Parathyroid adenoma (tissue), 2 donors: Measurements from ENCODE around the gene NPB.

Experiments
- H2AFZ ChIP-seq: fragments of 300-600 bp; sonication (generic); one replicate; pipeline ENCODE4 v1.7.0; 2017; ENCODE audit warnings: antibody characterized with exemption, mild to moderate bottlenecking
- H3K27ac ChIP-seq: fragments of 300-600 bp; sonication (generic); one replicate; pipeline ENCODE4 v1.7.0; 2017
- H3K27me3 ChIP-seq: fragments of 300-600 bp; sonication (generic); one replicate; pipeline ENCODE4 v1.7.0; 2017; ENCODE audit warnings: low read length; ENCODE audit not compliant: control insufficient read depth, insufficient read depth
- H3K36me3 ChIP-seq: fragments of 300-600 bp; sonication (generic); one replicate; pipeline ENCODE4 v1.7.0; 2017; ENCODE audit warnings: low read length; ENCODE audit not compliant: control insufficient read depth, insufficient read depth
- H3K4me1 ChIP-seq: fragments of 300-600 bp; sonication (generic); one replicate; pipeline ENCODE4 v1.7.0; 2017; ENCODE audit warnings: control low read depth
- H3K4me2 ChIP-seq: fragments of 300-600 bp; sonication (generic); one replicate; pipeline ENCODE4 v1.7.0; 2017; ENCODE audit warnings: low read length
- H3K4me3 ChIP-seq: fragments of 300-600 bp; sonication (generic); one replicate; pipeline ENCODE4 v1.7.0; 2017; ENCODE audit warnings: low read depth, low read length
- H3K79me2 ChIP-seq: fragments of 300-600 bp; sonication (generic); one replicate; pipeline ENCODE4 v1.7.0; 2017; ENCODE audit warnings: control low read depth
- H3K9ac ChIP-seq: fragments of 300-600 bp; sonication (generic); one replicate; pipeline ENCODE4 v1.7.0; 2017; ENCODE audit warnings: mild to moderate bottlenecking
- H3K9me3 ChIP-seq: fragments of 300-600 bp; sonication (generic); one replicate; pipeline ENCODE4 v1.7.0; 2017; ENCODE audit warnings: low read length; ENCODE audit not compliant: control insufficient read depth
- CTCF ChIP-seq: fragments of 300-600 bp; sonication (generic); IDR thresholded peaks from one replicate; pipeline ENCODE4 v1.7.0; 2017; ENCODE audit warnings: antibody characterized with exemption, mild to moderate bottlenecking
- donor health status: primary hyperparathyroidism.

Gene NPB

GRCh38 chr17:81911277-81911961 lies 9.4 kb downstream of the NPB start, which contains the start of gene PCYT2:
PCYT2 (minus strand) TSS chr17:81911399; CDS start chr17:81911355, 44 bp downstream.
- no peak within 1 kb of the TSS for H3K9ac ChIP-seq
- H3K27ac ChIP-seq, result no peak within 1 kb of the TSS

GRCh38 chr17:81911969-81912368 lies 9.9 kb downstream of the NPB start:
- Histone ChIP-seq H3K4me1 (peaks cover 8% of the 10 kb centered on the region), H3K27me3 (no peaks in the 10 kb centered on the region), H3K36me3 (no peaks in the 10 kb centered on the region), H3K79me2 (peaks cover 21% of the 10 kb centered on the region), H3K9ac (no peak overlapping the region), H3K9me3 (no peaks in the 10 kb centered on the region), H3K27ac (no peak overlapping the region), H3K4me2 (peak overlapping the region; percentile 32), H2AFZ (no peak overlapping the region), H3K4me3 (peak overlapping the region; percentile 6)
- TF ChIP-seq CTCF, result no peak

More at GRCh38 chr17:81911277-81911961, 9.4 kb downstream of the NPB start, which contains the start of gene PCYT2:
- peaks cover 4% of the 10 kb centered on the region for H3K4me1 ChIP-seq
- H3K9me3 ChIP-seq, result no peaks in the 10 kb centered on the region
- no peaks in the 10 kb centered on the region for H3K27me3 ChIP-seq
- peak within 1 kb of the TSS; percentile 79 for H3K4me3 ChIP-seq
- no peaks in the 10 kb centered on the region for H3K36me3 ChIP-seq
- H3K79me2 ChIP-seq, result peaks cover 18% of the 10 kb centered on the region
- H3K4me2 ChIP-seq, result peak within 1 kb of the TSS; percentile 92
- TF ChIP-seq CTCF, result peak; percentile 14
- H2AFZ ChIP-seq, result peak within 1 kb of the TSS; percentile 85

- TF ChIP-seq CTCF, result no peak
- H3K79me2 ChIP-seq, result peaks cover 22% of the 10 kb centered on the region
- no peak overlapping the region for H3K4me2 ChIP-seq
- no peak overlapping the region for H3K27ac ChIP-seq
- no peak overlapping the region for H3K4me3 ChIP-seq
- H2AFZ ChIP-seq, result no peak overlapping the region
- no peaks in the 10 kb centered on the region for H3K36me3 ChIP-seq
- no peaks in the 10 kb centered on the region for H3K27me3 ChIP-seq
- H3K9ac ChIP-seq, result no peak overlapping the region
- peaks cover 10% of the 10 kb centered on the region for H3K4me1 ChIP-seq
- no peaks in the 10 kb centered on the region for H3K9me3 ChIP-seq
Observed at GRCh38 chr17:81912441-81913309, 10.6 kb downstream of the NPB start.

GRCh38 chr17:81913394-81914102 lies 11.5 kb downstream of the NPB start:
- Histone ChIP-seq H3K27ac (no peak overlapping the region), H3K9me3 (no peaks in the 10 kb centered on the region), H3K4me1 (peaks cover 14% of the 10 kb centered on the region), H3K79me2 (peaks cover 27% of the 10 kb centered on the region), H3K36me3 (no peaks in the 10 kb centered on the region), H3K27me3 (no peaks in the 10 kb centered on the region), H3K4me3 (no peak overlapping the region), H2AFZ (no peak overlapping the region), H3K4me2 (no peak overlapping the region), H3K9ac (no peak overlapping the region)
- TF ChIP-seq CTCF, result no peak
